Neuron (in vitro differentiated cells): ENCODE measurements around the gene ADCK1.

Experiments used
- H2AFZ ChIP-seq: one replicate; pipeline ENCODE4 v1.6.1; 2013; ENCODE audit warnings: low read depth, mild to moderate bottlenecking, inconsistent platforms, low read length, moderate library complexity
- H3K27me3 ChIP-seq: one replicate; pipeline ENCODE4 v1.6.1; 2013; ENCODE audit warnings: low read length; ENCODE audit not compliant: insufficient read depth
- H3K36me3 ChIP-seq: one replicate; pipeline ENCODE4 v1.6.1; 2013; ENCODE audit warnings: low read length; ENCODE audit not compliant: insufficient read depth
- H3K4me1 ChIP-seq: one replicate; pipeline ENCODE4 v1.6.1; 2013; ENCODE audit warnings: low read length; ENCODE audit not compliant: insufficient read depth
- H3K4me3 ChIP-seq: 2 replicates; pipeline ENCODE4 v1.5.1; 2013; ENCODE audit warnings: mild to moderate bottlenecking, low read length, moderate library complexity
- H3K9me3 ChIP-seq: one replicate; pipeline ENCODE4 v1.6.1; 2013; ENCODE audit warnings: low read length

Gene ADCK1

GRCh38 chr14:77859934-77860570 lies 60.1 kb downstream of the ADCK1 start:
- Histone ChIP-seq H3K9me3 (peaks cover 2% of the 10 kb centered on the region), H3K4me3 (no peak overlapping the region), H3K36me3 (no peaks in the 10 kb centered on the region), H3K4me1 (no peaks in the 10 kb centered on the region), H3K27me3 (no peaks in the 10 kb centered on the region), H2AFZ (no peak overlapping the region)

- Histone ChIP-seq H3K36me3 (no peaks in the 10 kb centered on the region), H3K27me3 (no peaks in the 10 kb centered on the region), H2AFZ (no peak overlapping the region), H3K4me3 (no peak overlapping the region), H3K4me1 (no peaks in the 10 kb centered on the region), H3K9me3 (peaks cover 2% of the 10 kb centered on the region)
Measured at GRCh38 chr14:77861201-77861600, 61.3 kb downstream of the ADCK1 start.

GRCh38 chr14:77862154-77862786 lies 62.4 kb downstream of the ADCK1 start:
- H3K36me3 ChIP-seq: no peaks in the 10 kb centered on the region
- peaks cover 2% of the 10 kb centered on the region for H3K9me3 ChIP-seq
- H3K4me3 ChIP-seq: no peak overlapping the region
- no peak overlapping the region for H2AFZ ChIP-seq
- H3K4me1 ChIP-seq: no peaks in the 10 kb centered on the region
- H3K27me3 ChIP-seq: no peaks in the 10 kb centered on the region

GRCh38 chr14:77864085-77864484 lies 64.2 kb downstream of the ADCK1 start:
- Histone ChIP-seq H3K27me3 (no peaks in the 10 kb centered on the region), H3K9me3 (peaks cover 2% of the 10 kb centered on the region), H3K4me3 (no peak overlapping the region), H3K4me1 (no peaks in the 10 kb centered on the region), H3K36me3 (no peaks in the 10 kb centered on the region), H2AFZ (no peak overlapping the region)

GRCh38 chr14:77864580-77864979 lies 64.7 kb downstream of the ADCK1 start:
- Histone ChIP-seq H2AFZ (no peak overlapping the region), H3K27me3 (no peaks in the 10 kb centered on the region), H3K36me3 (no peaks in the 10 kb centered on the region), H3K4me3 (no peak overlapping the region), H3K9me3 (peaks cover 2% of the 10 kb centered on the region), H3K4me1 (no peaks in the 10 kb centered on the region)

- H3K9me3 ChIP-seq: peaks cover 2% of the 10 kb centered on the region
- no peaks in the 10 kb centered on the region for H3K36me3 ChIP-seq
- no peaks in the 10 kb centered on the region for H3K27me3 ChIP-seq
- H3K4me3 ChIP-seq: no peak overlapping the region
- no peak overlapping the region for H2AFZ ChIP-seq
- no peaks in the 10 kb centered on the region for H3K4me1 ChIP-seq
Measured at GRCh38 chr14:77865455-77865854, 65.5 kb downstream of the ADCK1 start.

GRCh38 chr14:77866932-77867331 lies 67.0 kb downstream of the ADCK1 start:
- no peak overlapping the region for H2AFZ ChIP-seq
- no peaks in the 10 kb centered on the region for H3K4me1 ChIP-seq
- no peaks in the 10 kb centered on the region for H3K36me3 ChIP-seq
- H3K27me3 ChIP-seq: no peaks in the 10 kb centered on the region
- H3K4me3 ChIP-seq: no peak overlapping the region
- H3K9me3 ChIP-seq: peaks cover 2% of the 10 kb centered on the region

- Histone ChIP-seq H2AFZ (no peak overlapping the region), H3K9me3 (peaks cover 2% of the 10 kb centered on the region), H3K4me1 (no peaks in the 10 kb centered on the region), H3K4me3 (no peak overlapping the region), H3K36me3 (no peaks in the 10 kb centered on the region), H3K27me3 (no peaks in the 10 kb centered on the region)
Measured at GRCh38 chr14:77867476-77867875, 67.6 kb downstream of the ADCK1 start.

- Histone ChIP-seq H2AFZ (no peak overlapping the region), H3K36me3 (no peaks in the 10 kb centered on the region), H3K4me1 (no peaks in the 10 kb centered on the region), H3K27me3 (no peaks in the 10 kb centered on the region), H3K4me3 (no peak overlapping the region), H3K9me3 (peaks cover 2% of the 10 kb centered on the region)
Measured at GRCh38 chr14:77868552-77869285, 68.8 kb downstream of the ADCK1 start.

GRCh38 chr14:77869340-77869739 lies 69.4 kb downstream of the ADCK1 start:
- Histone ChIP-seq H3K9me3 (peaks cover under 1% of the 10 kb centered on the region), H3K4me1 (no peaks in the 10 kb centered on the region), H2AFZ (no peak overlapping the region), H3K36me3 (no peaks in the 10 kb centered on the region), H3K4me3 (no peak overlapping the region), H3K27me3 (no peaks in the 10 kb centered on the region)

- Histone ChIP-seq H3K4me1 (no peaks in the 10 kb centered on the region), H3K27me3 (no peaks in the 10 kb centered on the region), H3K36me3 (no peaks in the 10 kb centered on the region), H3K4me3 (no peak overlapping the region), H3K9me3 (no peaks in the 10 kb centered on the region), H2AFZ (no peak overlapping the region)
Measured at GRCh38 chr14:77870646-77871045, 70.7 kb downstream of the ADCK1 start.

- H3K36me3 ChIP-seq: no peaks in the 10 kb centered on the region
- no peaks in the 10 kb centered on the region for H3K4me1 ChIP-seq
- no peak overlapping the region for H3K4me3 ChIP-seq
- no peaks in the 10 kb centered on the region for H3K9me3 ChIP-seq
- H2AFZ ChIP-seq: no peak overlapping the region
- no peaks in the 10 kb centered on the region for H3K27me3 ChIP-seq
Measured at GRCh38 chr14:77872152-77872551, 72.2 kb downstream of the ADCK1 start.

- Histone ChIP-seq H3K4me1 (no peaks in the 10 kb centered on the region), H3K36me3 (no peaks in the 10 kb centered on the region), H3K9me3 (no peaks in the 10 kb centered on the region), H3K27me3 (no peaks in the 10 kb centered on the region), H3K4me3 (no peak overlapping the region), H2AFZ (no peak overlapping the region)
Measured at GRCh38 chr14:77872983-77873382, 73.1 kb downstream of the ADCK1 start.
